H1 (cell line): Measurements from ENCODE around the gene FGD6. TPM values are rescaled to one million over a fixed set of nuclear protein-coding genes. Genes with fewer than 3 reads are reported as not detected.

ENCODE experiments used
- CTCF ChIA-PET: fragments of 300-600 bp; sonication (Branson Sonifier 250); formaldehyde crosslinking; loops from one replicate; lab custom pipeline; 2021; ENCODE audit not compliant: partially characterized antibody; lab: Charles Lee
- POLR2A ChIA-PET: fragments of 300-600 bp; sonication (Branson Sonifier 250); formaldehyde crosslinking; loops from one replicate; lab custom pipeline; 2021; ENCODE audit warnings: inconsistent platforms; ENCODE audit not compliant: partially characterized antibody; lab: Charles Lee
- DNase-seq, 2 experiments: peaks; one replicate each; pipeline versions ENCODE4 v3.0.0 to v3.0.0-alpha.2; 2010 to 2022; ENCODE audit warnings: low spot score in 2 of 2, low read depth in 1 of 2, mixed read lengths in 1 of 2
- FAIRE-seq: peaks from 2 replicates; lab custom pipeline; 2011; peaks lifted over from hg19 to GRCh38; lab: Jason Lieb, UNC
- H2AFZ ChIP-seq: 2 replicates; pipeline ENCODE4 v1.8.1; 2012; ENCODE audit warnings: low read length, inconsistent platforms
- H2AK5ac ChIP-seq: 2 replicates; pipeline ENCODE4 v1.6.1; 2013; ENCODE audit warnings: low read depth, low read length
- H2BK120ac ChIP-seq: replicated peaks from 2 replicates; pipeline ENCODE3; 2013; ENCODE audit warnings: low read depth, low read length, inconsistent platforms
- H2BK12ac ChIP-seq: 2 replicates; pipeline ENCODE4 v1.6.1; 2013; ENCODE audit warnings: low read depth, low read length
- H2BK15ac ChIP-seq: 2 replicates; pipeline ENCODE4 v1.6.1; 2013; ENCODE audit warnings: low read length
- H2BK20ac ChIP-seq: 2 replicates; pipeline ENCODE4 v1.6.1; 2013; ENCODE audit warnings: low read length
- H2BK5ac ChIP-seq: 2 replicates; pipeline ENCODE4 v1.6.1; 2013; ENCODE audit warnings: low read depth, low read length
- H3K14ac ChIP-seq: 2 replicates; pipeline ENCODE4 v1.6.1; 2013; ENCODE audit warnings: inconsistent platforms; ENCODE audit not compliant: insufficient read length
- H3K18ac ChIP-seq: 2 replicates; pipeline ENCODE4 v1.6.1; 2013; ENCODE audit warnings: low read length; ENCODE audit errors: extremely low read depth
- H3K23ac ChIP-seq: 2 replicates; pipeline ENCODE4 v1.6.1; 2013; ENCODE audit warnings: inconsistent platforms; ENCODE audit not compliant: insufficient read length
- H3K23me2 ChIP-seq: 2 replicates; pipeline ENCODE4 v1.6.1; 2013; ENCODE audit warnings: low read depth, low read length
- H3K27ac ChIP-seq: 2 replicates; pipeline ENCODE4 v1.6.1; 2011; ENCODE audit warnings: low read depth, low read length, inconsistent platforms
- H3K27me3 ChIP-seq, 4 experiments: replicated peaks in 1 of 4; 1 replicate in 1 of 4; 2 replicates in 3 of 4; pipeline versions ENCODE4 v1.6.1 to v1.8.1; 2011 to 2013; ENCODE audit warnings: low read length in 3 of 4, mild to moderate bottlenecking in 3 of 4, inconsistent platforms in 2 of 4, mixed read lengths in 2 of 4, moderate library complexity in 1 of 4; ENCODE audit not compliant: control insufficient read depth in 3 of 4, insufficient read depth in 3 of 4; ENCODE audit errors: extremely low read depth in 1 of 4
- H3K36me3 ChIP-seq, 4 experiments: 2 replicates each; pipeline versions ENCODE4 v1.6.1 to v1.8.1; 2011 to 2013; ENCODE audit warnings: mild to moderate bottlenecking in 4 of 4, low read length in 3 of 4, moderate library complexity in 2 of 4, control low read depth in 1 of 4, inconsistent platforms in 1 of 4; ENCODE audit not compliant: insufficient read depth in 4 of 4, control insufficient read depth in 2 of 4
- H3K4ac ChIP-seq: replicated peaks from 2 replicates; pipeline ENCODE3; 2013; ENCODE audit warnings: low read length, low read depth, mixed read lengths, inconsistent platforms; ENCODE audit not compliant: insufficient read length
- H3K4me1 ChIP-seq, 4 experiments: replicated peaks in 1 of 4; 1 replicate in 1 of 4; 2 replicates in 3 of 4; pipeline versions ENCODE4 v1.6.1 to v1.8.1; 2011 to 2013; ENCODE audit warnings: low read length in 3 of 4, inconsistent platforms in 2 of 4, mixed read lengths in 1 of 4; ENCODE audit not compliant: insufficient read depth in 4 of 4, control insufficient read depth in 3 of 4
- H3K4me2 ChIP-seq, 2 experiments: 2 replicates each; pipeline versions ENCODE4 v1.6.1 to v1.8.1; 2011 to 2013; ENCODE audit warnings: low read depth in 2 of 2, low read length in 2 of 2, control low read depth in 1 of 2, inconsistent platforms in 1 of 2, mild to moderate bottlenecking in 1 of 2; ENCODE audit not compliant: insufficient read depth in 1 of 2
- H3K4me3 ChIP-seq, 4 experiments: fragments of 200-600, 300-600 bp in 1 of 4; sonication (generic), shearing (Covaris generic), sonication (Bioruptor Twin) in 1 of 4; 2 replicates each; pipeline versions ENCODE4 v1.5.1 to v1.8.1; 2011 to 2016; ENCODE audit warnings: low read length in 4 of 4, low read depth in 3 of 4, control low read depth in 2 of 4, inconsistent platforms in 2 of 4, mild to moderate bottlenecking in 2 of 4, mixed read lengths in 1 of 4, moderate library complexity in 1 of 4; ENCODE audit not compliant: insufficient read depth in 2 of 4; ENCODE audit errors: extremely low read depth in 1 of 4
- H3K56ac ChIP-seq: replicated peaks from 2 replicates; pipeline ENCODE3; 2013; ENCODE audit warnings: low read depth, mild to moderate bottlenecking, mixed read lengths, low read length, inconsistent platforms; ENCODE audit not compliant: insufficient read length
- H3K79me1 ChIP-seq: 2 replicates; pipeline ENCODE4 v1.6.1; 2013; ENCODE audit warnings: low read depth, low read length, control low read depth
- H3K79me2 ChIP-seq, 2 experiments: 2 replicates each; pipeline versions ENCODE4 v1.6.1 to v1.8.1; 2012 to 2013; ENCODE audit warnings: low read length in 2 of 2, mild to moderate bottlenecking in 2 of 2, inconsistent platforms in 1 of 2; ENCODE audit not compliant: insufficient read depth in 2 of 2, control insufficient read depth in 1 of 2
- H3K9ac ChIP-seq, 4 experiments: replicated peaks in 1 of 4; 1 replicate in 1 of 4; 2 replicates in 3 of 4; pipeline versions ENCODE4 v1.6.1 to v1.8.1; 2011 to 2013; ENCODE audit warnings: low read depth in 3 of 4, low read length in 3 of 4, control low read depth in 2 of 4, mild to moderate bottlenecking in 2 of 4, moderate library complexity in 2 of 4, inconsistent platforms in 1 of 4; ENCODE audit errors: extremely low read depth in 1 of 4
- H3K9me3 ChIP-seq, 2 experiments: 2 replicates each; pipeline versions ENCODE4 v1.6.1 to v1.8.1; 2012 to 2013; ENCODE audit warnings: mild to moderate bottlenecking in 2 of 2, moderate library complexity in 2 of 2, control low read depth in 1 of 2, inconsistent platforms in 1 of 2, low read depth in 1 of 2, low read length in 1 of 2, mixed read lengths in 1 of 2; ENCODE audit not compliant: insufficient read depth in 2 of 2
- H4K20me1 ChIP-seq, 2 experiments: replicated peaks in 1 of 2; 2 replicates each; pipeline versions ENCODE3 to v1.8.1; 2011 to 2013; ENCODE audit warnings: inconsistent platforms in 2 of 2, low read length in 2 of 2, mild to moderate bottlenecking in 1 of 2; ENCODE audit not compliant: insufficient read depth in 2 of 2, control insufficient read depth in 1 of 2
- H4K5ac ChIP-seq: 2 replicates; pipeline ENCODE4 v1.6.1; 2013; ENCODE audit warnings: low read length, low read depth, mixed read lengths, inconsistent platforms; ENCODE audit not compliant: insufficient read length
- H4K8ac ChIP-seq: 2 replicates; pipeline ENCODE4 v1.8.0; 2013; ENCODE audit warnings: mild to moderate bottlenecking, moderate library complexity, low read length, inconsistent platforms; ENCODE audit not compliant: insufficient read depth; ENCODE audit errors: extremely low read depth
- H4K91ac ChIP-seq: replicated peaks from 2 replicates; pipeline ENCODE3; 2013; ENCODE audit warnings: low read length, mixed read lengths, inconsistent platforms; ENCODE audit not compliant: insufficient read length
- CEBPB ChIP-seq: IDR thresholded peaks from 2 replicates; pipeline ENCODE4 v1.6.1; 2012; ENCODE audit warnings: low read depth, low read length
- CHD2 ChIP-seq: IDR thresholded peaks from 2 replicates; pipeline ENCODE4 v1.6.1; 2012; ENCODE audit warnings: low read length, improper control_type of control experiment
- EGR1 ChIP-seq: IDR thresholded peaks from 2 replicates; pipeline ENCODE4 v1.6.1; 2011; ENCODE audit warnings: low read depth, low read length, borderline replicate concordance
- EP300 ChIP-seq, 2 experiments: IDR thresholded peaks; 1 replicate in 1 of 2; 2 replicates in 1 of 2; pipeline ENCODE4 v1.6.1; 2011 to 2012; ENCODE audit warnings: low read depth in 2 of 2, low read length in 2 of 2, mild to moderate bottlenecking in 2 of 2, borderline replicate concordance in 1 of 2, inconsistent platforms in 1 of 2, moderate library complexity in 1 of 2
- HDAC2 ChIP-seq, 2 experiments: fragments of 300-600 bp in 1 of 2; sonication (generic) in 1 of 2; IDR thresholded peaks; 2 replicates each; pipeline ENCODE4 v1.6.1; 2011 to 2012; ENCODE audit warnings: low read depth in 2 of 2, low read length in 2 of 2, mild to moderate bottlenecking in 2 of 2, moderate library complexity in 2 of 2, borderline replicate concordance in 1 of 2, inconsistent platforms in 1 of 2
- HDAC6 ChIP-seq: IDR thresholded peaks from one replicate; pipeline ENCODE4 v1.7.1; 2012; ENCODE audit warnings: low read depth, mild to moderate bottlenecking, inconsistent platforms, low read length, moderate library complexity
- POLR2AphosphoS5 ChIP-seq: IDR thresholded peaks from 2 replicates; pipeline ENCODE4 v1.6.1; 2011; ENCODE audit warnings: low read depth, low read length
- SAP30 ChIP-seq: fragments of 300-600 bp; sonication (generic); IDR thresholded peaks from 2 replicates; pipeline ENCODE4 v1.7.1; 2012; ENCODE audit warnings: low read length, moderate library complexity, mild to moderate bottlenecking, inconsistent platforms; ENCODE audit not compliant: insufficient read depth, insufficient replicate concordance
- SP1 ChIP-seq: IDR thresholded peaks from 2 replicates; pipeline ENCODE4 v1.6.1; 2011; ENCODE audit warnings: low read depth, low read length
- SP2 ChIP-seq: IDR thresholded peaks from 2 replicates; pipeline ENCODE4 v1.6.1; 2012; ENCODE audit warnings: mild to moderate bottlenecking, low read length, inconsistent platforms
- SRF ChIP-seq: IDR thresholded peaks from 2 replicates; pipeline ENCODE4 v1.6.1; 2011; ENCODE audit warnings: mild to moderate bottlenecking, low read depth, low read length, moderate library complexity
- YY1 ChIP-seq: IDR thresholded peaks from 2 replicates; pipeline ENCODE4 v1.6.1; 2011; ENCODE audit warnings: low read depth, mild to moderate bottlenecking, low read length
- WGBS, 2 experiments: shearing (Covaris generic) in 1 of 2; methylation state at CpG; one replicate each; pipeline versions ENCODE4 v1.1.6 to v1.1.7; 2013 to 2015; ENCODE audit warnings: low lambda C conversion rate in 2 of 2, mixed read lengths in 2 of 2, inconsistent platforms in 1 of 2, low coverage in 1 of 2, missing lambda C conversion rate in 1 of 2; ENCODE audit not compliant: insufficient replicate concordance in 2 of 2, insufficient coverage in 1 of 2, insufficient read length in 1 of 2; ENCODE audit errors: extremely low coverage in 1 of 2, missing lambda C conversion rate in 1 of 2; 5-methylcytosine and 5-hydroxymethylcytosine counted together
- polyA plus RNA-seq, 7 experiments: library from polyadenylated mRNA; depleted of rRNA in 3 of 7; stranded (reverse) in 5 of 7; unstranded in 2 of 7; fragments of >200 nt in 5 of 7; fragments of 200-250 nt in 2 of 7; gene quantifications; 1 replicate in 5 of 7; 2 replicates in 1 of 7; 4 replicates in 1 of 7; pipeline versions ENCODE4 v1.2.1 to v1.2.3, GENCODE V29; 2011 to 2013; ENCODE audit warnings: missing spikeins in 2 of 7, mixed read lengths in 2 of 7
- total RNA-seq: library from RNA; stranded (reverse); fragmentation: NEBNext Ultra II Directional; extraction: Animal tissue kit (Norgen Biotek cat#: 25700); gene quantifications from 2 replicates; pipeline ENCODE4 v1.2.1, GENCODE V29; 2021

Gene FGD6
- total and polyA plus RNA-seq, 2 of the 8 experiments (the other 6 are each of a cell fraction or from before 2014, with no cell fraction given) = 12.2 to 24.3 TPM

- no peaks in the 10 kb centered on the region for H3K9me3 ChIP-seq
- no peak overlapping the region for H2BK5ac ChIP-seq
- no peak overlapping the region for H2BK120ac ChIP-seq
- no peak overlapping the region for H4K8ac ChIP-seq
- H3K23me2 ChIP-seq = no peaks in the 10 kb centered on the region
- FAIRE-seq = no peak
- H3K4ac ChIP-seq = no peak overlapping the region
- no peak overlapping the region for H4K5ac ChIP-seq
- no peak overlapping the region for H3K18ac ChIP-seq
- 90% methylated on average over 3 of the region's 3 CpGs; no CpG with 5 or more reads in 1 of the 2 experiments for WGBS, 2 experiments
- H3K14ac ChIP-seq = no peak overlapping the region
- no peak for DNase-seq
- no peak overlapping the region for H3K27ac ChIP-seq
- H2AK5ac ChIP-seq = no peak overlapping the region
- H4K91ac ChIP-seq = peak overlapping the region; percentile 32
- no peak overlapping the region for H2BK15ac ChIP-seq
- H3K4me3 ChIP-seq = no peak overlapping the region
- no peak overlapping the region for H3K23ac ChIP-seq
- H3K4me1 ChIP-seq = peaks cover 2 to 31% (median 27%) of the 10 kb centered on the region in 4 experiments
- H2AFZ ChIP-seq = no peak overlapping the region
- no peak overlapping the region for H3K56ac ChIP-seq
- no peaks in the 10 kb centered on the region for H3K36me3 ChIP-seq
- ChIA-PET CTCF (interaction anchor here (1.1 kb wide), 1 partner anchor 53 kb away, joined by 3 read pairs; no protein-coding TSS in a partner anchor), POLR2A (interaction anchor here (1.1 to 4.3 kb wide), 2 partner anchors 11 to 14 kb away, joined by 5 to 20 read pairs; partner anchors contain the start of genes FGD6 and VEZT)
- no peaks in the 10 kb centered on the region for H3K79me1 ChIP-seq
- no peak overlapping the region for H3K4me2 ChIP-seq
- H3K9ac ChIP-seq = no peak overlapping the region
- no peak overlapping the region for H2BK20ac ChIP-seq
- H3K27me3 ChIP-seq = no peaks in the 10 kb centered on the region
- H2BK12ac ChIP-seq = no peak overlapping the region
- no peaks in the 10 kb centered on the region for H4K20me1 ChIP-seq
- peaks cover 0 to 75% of the 10 kb centered on the region in 2 experiments; a peak in 3 of 4 replicates for H3K79me2 ChIP-seq
- TF ChIP-seq SAP30 (no peak), HDAC2 (IDR thresholded peaks at IDR 0.05; ENCODE audit: borderline replicate concordance in 1 of 2, low read depth in 2 of 2, low read length in 2 of 2) (no peak), POLR2AphosphoS5 (no peak), SP2 (no peak), EGR1 (no peak), HDAC6 (no peak), EP300 (IDR thresholded peaks at IDR 0.05; ENCODE audit: borderline replicate concordance in 1 of 2, low read depth in 2 of 2, low read length in 2 of 2) (no peak), CHD2 (no peak), YY1 (no peak), SRF (no peak), SP1 (no peak), CEBPB (no peak)
These were observed 14.4 kb downstream of the FGD6 start for GRCh38 chr12:95202691-95203486.
